Measurements from ENCODE around the gene SMARCA5.

The SMARCA5 gene

GRCh38 chr4:143513314-143514168, at the start of gene SMARCA5:
Gene SMARCA5 (plus strand): TSS chr4:143513702. CDS start chr4:143513925, 223 bp downstream.
- peak; percentile 71 for DNase-seq (ENCODE audit: insufficient read length, low spot score)
- TF ChIP-seq POLR2A (IDR thresholded peaks at IDR 0.05; ENCODE audit: low read depth, low read length) = peak; percentile 66
- FAIRE-seq = peak; percentile 93

DNA sequence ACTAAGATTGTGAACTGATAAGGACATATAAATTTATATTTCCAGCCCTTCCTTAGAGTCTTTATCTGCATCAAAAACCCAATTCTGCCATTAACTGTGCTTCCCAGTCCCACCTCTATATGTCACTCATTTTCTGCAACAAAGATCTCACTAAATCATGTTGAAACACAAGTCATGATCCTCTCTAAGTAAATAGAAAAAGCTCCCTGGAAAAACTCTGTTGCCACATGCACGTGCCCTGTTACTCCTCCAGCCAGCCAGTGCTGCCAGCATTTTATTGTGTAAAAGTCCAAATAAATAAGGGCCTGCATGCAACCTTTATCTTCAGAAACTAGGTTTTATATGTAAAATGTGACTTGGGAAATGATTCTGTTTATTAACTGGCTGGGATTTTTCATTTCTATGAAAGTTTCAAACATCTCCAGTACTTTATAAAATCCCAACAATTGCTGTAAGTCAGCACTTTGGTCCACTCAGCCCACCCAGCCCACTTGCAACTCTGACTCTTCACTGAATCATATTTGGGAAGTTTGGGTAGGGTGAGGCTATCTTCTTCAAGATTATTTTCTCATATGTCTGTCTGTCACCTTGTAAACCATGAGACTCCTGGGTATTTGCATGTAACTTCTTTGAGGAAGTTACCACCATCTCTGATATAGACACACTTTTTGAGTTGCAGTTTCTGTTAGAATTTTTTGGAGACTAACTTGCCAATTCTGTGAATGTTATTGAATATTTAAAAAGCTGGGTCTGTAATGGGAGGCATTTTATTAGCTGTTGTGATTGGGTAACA, 40.0 kb upstream of the SMARCA5 start:
- TF ChIP-seq POLR2A (IDR thresholded peaks at IDR 0.05; ENCODE audit: low read depth, low read length) = no peak
- no peak for FAIRE-seq
- DNase-seq (ENCODE audit: insufficient read length, low spot score) = no peak

- no peak for DNase-seq (ENCODE audit: insufficient read length, low spot score)
- FAIRE-seq = no peak
- no peak for TF ChIP-seq POLR2A (IDR thresholded peaks at IDR 0.05; ENCODE audit: low read depth, low read length)
Measured at GRCh38 chr4:143477487-143477886, 36.0 kb upstream of the SMARCA5 start.

DNA sequence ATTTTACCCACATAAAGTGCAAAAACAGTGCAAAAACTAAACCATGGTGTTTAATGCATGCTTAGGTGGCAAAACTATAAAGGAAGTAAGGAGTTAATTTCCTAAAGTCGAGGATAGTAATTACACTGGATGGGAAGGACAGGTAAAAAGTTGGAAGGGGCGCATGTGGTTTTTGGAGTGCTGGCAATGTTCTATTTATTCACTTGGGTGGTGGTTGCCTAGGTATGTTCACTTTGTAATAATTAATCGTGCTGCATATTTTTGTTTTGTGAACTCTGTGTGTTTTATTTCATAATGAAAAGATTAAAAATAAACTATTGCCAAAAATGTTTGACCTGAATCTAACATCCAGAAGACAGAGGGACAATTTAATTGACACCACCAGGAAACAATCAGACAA, 32.1 kb upstream of the SMARCA5 start:
- TF ChIP-seq POLR2A (IDR thresholded peaks at IDR 0.05; ENCODE audit: low read depth, low read length) = no peak
- DNase-seq (ENCODE audit: insufficient read length, low spot score) (no peak), FAIRE-seq (no peak)

- TF ChIP-seq POLR2A (IDR thresholded peaks at IDR 0.05; ENCODE audit: low read depth, low read length) = no peak
- DNase-seq (ENCODE audit: insufficient read length, low spot score) = no peak
- peak; percentile 36 for FAIRE-seq
Measured at GRCh38 chr4:143482840-143483239, 30.7 kb upstream of the SMARCA5 start.

- FAIRE-seq (no peak), DNase-seq (ENCODE audit: insufficient read length, low spot score) (no peak)
- no peak for TF ChIP-seq POLR2A (IDR thresholded peaks at IDR 0.05; ENCODE audit: low read depth, low read length)
Measured at GRCh38 chr4:143486314-143486713, 27.2 kb upstream of the SMARCA5 start.

DNA sequence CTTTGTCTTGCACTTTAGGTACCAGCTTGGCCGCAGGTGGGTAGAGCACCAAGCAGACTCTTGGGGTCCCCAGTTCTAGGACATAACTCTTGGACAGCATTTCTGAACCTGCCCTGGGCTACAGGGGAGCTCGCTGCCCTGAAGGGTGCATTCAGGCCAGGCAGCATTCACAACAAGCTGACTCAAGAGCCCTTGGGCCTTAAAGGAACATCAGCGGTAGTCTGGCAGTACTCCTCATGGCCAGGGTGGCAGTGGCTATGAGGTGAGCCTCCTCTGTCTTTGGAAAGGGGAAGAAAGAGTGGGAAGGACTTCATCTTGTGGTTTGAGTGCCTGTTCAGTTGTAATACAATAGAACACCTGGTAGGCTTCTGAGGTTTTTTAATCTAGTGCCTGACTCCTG, 24.8 kb upstream of the SMARCA5 start:
- DNase-seq (ENCODE audit: insufficient read length, low spot score) (no peak), FAIRE-seq (no peak)
- TF ChIP-seq POLR2A (IDR thresholded peaks at IDR 0.05; ENCODE audit: low read depth, low read length) = no peak

- TF ChIP-seq POLR2A (IDR thresholded peaks at IDR 0.05; ENCODE audit: low read depth, low read length) = no peak
- no peak for DNase-seq (ENCODE audit: insufficient read length, low spot score)
- no peak for FAIRE-seq
Measured at GRCh38 chr4:143489106-143489505, 24.4 kb upstream of the SMARCA5 start.

- FAIRE-seq (no peak), DNase-seq (ENCODE audit: insufficient read length, low spot score) (no peak)
- no peak for TF ChIP-seq POLR2A (IDR thresholded peaks at IDR 0.05; ENCODE audit: low read depth, low read length)
Measured at GRCh38 chr4:143498021-143498420, 15.5 kb upstream of the SMARCA5 start.

GRCh38 chr4:143502231-143502630, 11.3 kb upstream of the SMARCA5 start:
- DNase-seq (ENCODE audit: insufficient read length, low spot score) (no peak), FAIRE-seq (no peak)
- no peak for TF ChIP-seq POLR2A (IDR thresholded peaks at IDR 0.05; ENCODE audit: low read depth, low read length)

DNA sequence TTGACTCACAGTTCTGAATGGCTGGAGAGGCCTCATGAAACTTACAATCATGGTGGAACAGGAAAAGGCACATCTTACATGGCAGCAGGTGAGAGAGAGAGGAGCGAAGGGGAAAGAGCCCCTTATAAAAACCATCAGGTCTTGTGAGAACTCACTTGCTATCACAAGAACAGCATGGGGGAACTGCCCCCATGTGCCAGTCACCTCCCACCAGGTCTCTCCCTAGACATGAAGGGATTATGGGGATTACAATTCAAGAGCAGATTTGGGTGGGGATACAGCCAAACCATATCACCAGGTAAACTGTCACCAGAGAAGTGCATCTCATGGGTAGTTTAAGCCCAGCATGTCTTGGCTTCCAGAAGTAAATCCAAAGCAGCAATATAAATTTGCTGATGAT, 7.5 kb upstream of the SMARCA5 start:
- FAIRE-seq = no peak
- DNase-seq (ENCODE audit: insufficient read length, low spot score) = no peak
- no peak for TF ChIP-seq POLR2A (IDR thresholded peaks at IDR 0.05; ENCODE audit: low read depth, low read length)

DNA sequence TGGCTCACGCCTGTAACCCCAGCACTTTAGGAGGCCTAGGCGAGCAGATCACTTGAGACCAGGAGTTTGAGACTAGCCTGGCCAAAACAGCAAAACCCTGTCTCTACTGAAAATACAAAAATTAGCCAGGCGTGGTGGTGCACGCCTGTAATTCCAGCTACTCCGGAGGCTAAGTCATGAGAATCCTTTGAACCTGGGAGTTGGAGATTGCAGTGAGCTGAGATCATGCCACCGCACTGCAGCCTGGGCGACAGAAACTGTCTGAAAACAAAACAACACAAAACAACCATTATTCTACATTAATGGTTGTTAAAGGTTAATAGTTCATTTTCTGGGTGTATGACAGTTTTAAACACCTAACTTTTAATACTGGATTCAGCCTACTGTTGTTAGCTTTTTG, 1.6 kb upstream of the SMARCA5 start:
- FAIRE-seq = no peak
- no peak for TF ChIP-seq POLR2A (IDR thresholded peaks at IDR 0.05; ENCODE audit: low read depth, low read length)

DNA sequence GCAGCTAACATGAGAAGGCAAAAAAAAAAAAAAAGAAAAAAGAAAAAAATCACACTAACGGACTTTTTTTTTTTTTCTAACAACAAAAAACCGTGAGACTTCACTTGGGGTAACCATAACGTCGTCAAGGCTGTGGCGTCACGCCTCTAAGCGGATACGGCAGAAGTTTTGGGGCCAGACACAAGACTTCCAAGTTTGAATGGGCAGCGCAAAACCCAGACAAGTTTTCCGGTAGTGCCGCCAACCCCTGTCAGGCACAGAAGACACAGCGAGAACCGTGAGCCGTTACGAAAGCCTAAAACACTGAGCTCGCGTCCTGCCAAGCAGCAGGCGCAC, 556 bp upstream of the SMARCA5 start:
- no peak; the same call in 1 of the 2 replicates for TF ChIP-seq POLR2A (IDR thresholded peaks at IDR 0.05; ENCODE audit: low read depth, low read length)
- DNase-seq (ENCODE audit: insufficient read length, low spot score) = no peak
- FAIRE-seq = no peak

More for the DNA sequence above, 1.6 kb upstream of the SMARCA5 start:
- DNase-seq (ENCODE audit: insufficient read length, low spot score) = no peak

GRCh38 chr4:143514169-143514495, 630 bp downstream of the SMARCA5 start:
- DNase-seq (ENCODE audit: insufficient read length, low spot score) (no peak), FAIRE-seq (no peak)
- no peak for TF ChIP-seq POLR2A (IDR thresholded peaks at IDR 0.05; ENCODE audit: low read depth, low read length)

DNA sequence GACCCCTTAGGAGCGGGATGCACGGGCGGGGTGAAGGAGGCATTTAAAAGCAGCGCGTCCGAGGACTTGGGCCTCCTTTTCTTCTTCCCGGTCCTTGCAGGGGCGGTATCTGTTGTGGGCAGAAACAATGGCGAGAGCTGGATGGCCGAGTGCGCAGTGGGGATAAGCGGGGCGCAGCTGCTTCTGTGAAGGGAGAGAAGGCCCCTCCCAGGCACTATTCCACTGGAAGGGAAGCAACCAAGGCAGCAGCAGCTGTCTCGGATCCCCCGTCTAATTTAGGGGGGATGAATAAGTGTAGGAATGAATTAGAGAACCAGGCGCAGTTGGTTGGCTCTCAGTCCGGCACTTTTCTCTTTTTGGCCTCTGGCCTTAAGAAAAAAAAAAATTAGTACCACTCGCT, 995 bp downstream of the SMARCA5 start:
- FAIRE-seq (no peak), DNase-seq (ENCODE audit: insufficient read length, low spot score) (no peak)
- no peak for TF ChIP-seq POLR2A (IDR thresholded peaks at IDR 0.05; ENCODE audit: low read depth, low read length)
